H9 (cell line): ENCODE measurements around the gene FAM25G. TPM values are rescaled to one million over a fixed set of nuclear protein-coding genes. Genes with fewer than 3 reads are reported as not detected.
A peak's percentile ranks its signal among the peaks of the same experiment; 100 is the strongest.

Source experiments
- DNase-seq: peaks from one replicate; pipeline ENCODE4 v3.0.0-alpha.2; 2017
- H2AFZ ChIP-seq: one replicate; pipeline ENCODE4 v1.6.1; 2013; ENCODE audit warnings: mild to moderate bottlenecking, low read length, control low read depth, moderate library complexity
- H2AK5ac ChIP-seq: 2 replicates; pipeline ENCODE4 v1.6.1; 2013; ENCODE audit warnings: low read length, control low read depth, mixed read lengths; ENCODE audit not compliant: insufficient read length
- H2BK120ac ChIP-seq: one replicate; pipeline ENCODE4 v1.6.1; 2013; ENCODE audit warnings: low read depth, mild to moderate bottlenecking, low read length, control low read depth, inconsistent platforms; ENCODE audit not compliant: poor library complexity, severe bottlenecking
- H2BK12ac ChIP-seq: 2 replicates; pipeline ENCODE4 v1.6.1; 2013; ENCODE audit warnings: low read length, control low read depth, mixed read lengths, low read depth; ENCODE audit not compliant: insufficient read length
- H2BK15ac ChIP-seq: 2 replicates; pipeline ENCODE4 v1.6.1; 2013; ENCODE audit warnings: low read depth, low read length, control low read depth
- H2BK20ac ChIP-seq: one replicate; pipeline ENCODE4 v1.6.1; 2013; ENCODE audit warnings: low read depth, mild to moderate bottlenecking, low read length, control low read depth, inconsistent platforms; ENCODE audit not compliant: poor library complexity, severe bottlenecking
- H2BK5ac ChIP-seq: 2 replicates; pipeline ENCODE4 v1.6.1; 2013; ENCODE audit warnings: low read length, control low read depth, mixed read lengths; ENCODE audit not compliant: insufficient read length
- H3K14ac ChIP-seq: 2 replicates; pipeline ENCODE4 v1.6.1; 2013; ENCODE audit warnings: low read length, control low read depth; ENCODE audit not compliant: insufficient read depth
- H3K18ac ChIP-seq: 2 replicates; pipeline ENCODE4 v1.6.1; 2013; ENCODE audit warnings: low read depth, mild to moderate bottlenecking, mixed read lengths, low read length, control low read depth; ENCODE audit not compliant: insufficient read length
- H3K23ac ChIP-seq: 2 replicates; pipeline ENCODE4 v1.6.1; 2013; ENCODE audit warnings: low read length, control low read depth, mixed read lengths, low read depth; ENCODE audit not compliant: insufficient read length
- H3K23me2 ChIP-seq: 2 replicates; pipeline ENCODE4 v1.6.1; 2013; ENCODE audit warnings: low read depth, mild to moderate bottlenecking, mixed read lengths, low read length, control low read depth; ENCODE audit not compliant: insufficient read length, poor library complexity, severe bottlenecking
- H3K27ac ChIP-seq: 2 replicates; pipeline ENCODE4 v1.5.1; 2013; ENCODE audit warnings: low read length, control low read depth, mixed read lengths, low read depth; ENCODE audit not compliant: insufficient read length
- H3K27me3 ChIP-seq: 2 replicates; pipeline ENCODE4 v1.6.1; 2013; ENCODE audit warnings: low read length, control low read depth, inconsistent platforms; ENCODE audit not compliant: insufficient read depth
- H3K4ac ChIP-seq: 2 replicates; pipeline ENCODE4 v1.6.1; 2013; ENCODE audit warnings: low read depth, mild to moderate bottlenecking, control low read depth, inconsistent platforms, low read length, moderate library complexity
- H3K4me1 ChIP-seq: 2 replicates; pipeline ENCODE4 v1.6.1; 2013; ENCODE audit warnings: low read length, control low read depth, inconsistent platforms; ENCODE audit not compliant: insufficient read depth
- H3K4me2 ChIP-seq: 2 replicates; pipeline ENCODE4 v1.6.1; 2013; ENCODE audit warnings: low read length, control low read depth, mixed read lengths; ENCODE audit not compliant: insufficient read length, insufficient read depth
- H3K56ac ChIP-seq: 2 replicates; pipeline ENCODE4 v1.6.1; 2013; ENCODE audit warnings: low read depth, mild to moderate bottlenecking, mixed read lengths, low read length, control low read depth; ENCODE audit not compliant: insufficient read length
- H3K79me1 ChIP-seq: 2 replicates; pipeline ENCODE4 v1.6.1; 2013; ENCODE audit warnings: low read depth, mild to moderate bottlenecking, moderate library complexity, low read length, control low read depth, inconsistent platforms; ENCODE audit not compliant: insufficient read depth, poor library complexity, severe bottlenecking
- H3K79me2 ChIP-seq: 2 replicates; pipeline ENCODE4 v1.6.1; 2013; ENCODE audit warnings: low read length, control low read depth, inconsistent platforms; ENCODE audit not compliant: insufficient read depth
- H3K9ac ChIP-seq: 2 replicates; pipeline ENCODE4 v1.6.1; 2013; ENCODE audit warnings: low read length, control low read depth, mixed read lengths; ENCODE audit not compliant: insufficient read length; ENCODE audit errors: extremely low read depth
- H3K9me3 ChIP-seq: one replicate; pipeline ENCODE4 v1.6.1; 2013; ENCODE audit warnings: low read depth, low read length, inconsistent platforms; ENCODE audit not compliant: control insufficient read depth
- H3T11ph ChIP-seq: one replicate; pipeline ENCODE4 v1.6.1; 2013; ENCODE audit warnings: mild to moderate bottlenecking, low read length, control low read depth, inconsistent platforms
- H4K20me1 ChIP-seq: one replicate; pipeline ENCODE4 v1.6.1; 2013; ENCODE audit not compliant: control insufficient read depth, insufficient read length, insufficient read depth
- H4K5ac ChIP-seq: 2 replicates; pipeline ENCODE4 v1.6.1; 2013; ENCODE audit warnings: low read depth, mild to moderate bottlenecking, mixed read lengths, low read length, control low read depth; ENCODE audit not compliant: insufficient read length
- H4K8ac ChIP-seq: replicated peaks from 2 replicates; pipeline ENCODE4 v1.6.1; 2013; ENCODE audit warnings: low read length, control low read depth, mixed read lengths, low read depth; ENCODE audit not compliant: insufficient read length
- H4K91ac ChIP-seq: 2 replicates; pipeline ENCODE4 v1.6.1; 2013; ENCODE audit warnings: low read depth, mild to moderate bottlenecking, moderate library complexity, mixed read lengths, low read length, control low read depth; ENCODE audit not compliant: insufficient read length
- H3K27ac Mint-ChIP-seq, 3 experiments: 2 replicates in 2 of 3; 3 replicates in 1 of 3; pipeline ENCODE4 v1.8.0; 2020 to 2021; ENCODE audit warnings: mixed read lengths in 3 of 3, mild to moderate bottlenecking in 1 of 3, moderate library complexity in 1 of 3
- H3K27me3 Mint-ChIP-seq: 2 replicates; pipeline ENCODE4 v1.8.0; 2021; ENCODE audit warnings: low read depth, mild to moderate bottlenecking, moderate library complexity, mixed read lengths
- H3K36me3 Mint-ChIP-seq, 3 experiments: 2 replicates in 2 of 3; 3 replicates in 1 of 3; pipeline ENCODE4 v1.8.0; 2020 to 2021; ENCODE audit warnings: low read depth in 3 of 3, mixed read lengths in 3 of 3; ENCODE audit not compliant: insufficient read depth in 1 of 3
- H3K4me1 Mint-ChIP-seq, 2 experiments: 2 replicates each; pipeline ENCODE4 v1.8.0; 2020; ENCODE audit warnings: mixed read lengths in 2 of 2
- H3K4me3 Mint-ChIP-seq, 2 experiments: 2 replicates in 1 of 2; 3 replicates in 1 of 2; pipeline ENCODE4 v1.8.0; 2020 to 2021; ENCODE audit warnings: mild to moderate bottlenecking in 2 of 2, mixed read lengths in 2 of 2, moderate library complexity in 1 of 2
- H3K9me3 Mint-ChIP-seq, 2 experiments: 2 replicates in 1 of 2; 3 replicates in 1 of 2; pipeline ENCODE4 v1.8.0; 2020; ENCODE audit warnings: mild to moderate bottlenecking in 2 of 2, mixed read lengths in 2 of 2, moderate library complexity in 1 of 2
- WGBS: extraction: QIAGEN DNeasy Blood & Tissue Kit; methylation state at CpG from one replicate; pipeline ENCODE4 v1.1.7; 2013; ENCODE audit warnings: missing lambda C conversion rate, low lambda C conversion rate, mixed read lengths; ENCODE audit not compliant: insufficient read length; ENCODE audit errors: extremely low coverage; 5-methylcytosine and 5-hydroxymethylcytosine counted together
- total RNA-seq: library from RNA; stranded (reverse); gene quantifications from 2 replicates; pipeline ENCODE4 v1.2.1, GENCODE V29; 2021
- TF ChIP-seq, protein P1 (sequence below): fragments of 200-600 bp; sonication (generic); conservative IDR thresholded peaks from 3 replicates; pipeline ENCODE4 v1.8.0; 2021; ENCODE audit warnings: antibody characterized with exemption, mild to moderate bottlenecking

Gene FAM25G
- total RNA-seq, 1 experiment from 2014 or later = not detected

DNA sequence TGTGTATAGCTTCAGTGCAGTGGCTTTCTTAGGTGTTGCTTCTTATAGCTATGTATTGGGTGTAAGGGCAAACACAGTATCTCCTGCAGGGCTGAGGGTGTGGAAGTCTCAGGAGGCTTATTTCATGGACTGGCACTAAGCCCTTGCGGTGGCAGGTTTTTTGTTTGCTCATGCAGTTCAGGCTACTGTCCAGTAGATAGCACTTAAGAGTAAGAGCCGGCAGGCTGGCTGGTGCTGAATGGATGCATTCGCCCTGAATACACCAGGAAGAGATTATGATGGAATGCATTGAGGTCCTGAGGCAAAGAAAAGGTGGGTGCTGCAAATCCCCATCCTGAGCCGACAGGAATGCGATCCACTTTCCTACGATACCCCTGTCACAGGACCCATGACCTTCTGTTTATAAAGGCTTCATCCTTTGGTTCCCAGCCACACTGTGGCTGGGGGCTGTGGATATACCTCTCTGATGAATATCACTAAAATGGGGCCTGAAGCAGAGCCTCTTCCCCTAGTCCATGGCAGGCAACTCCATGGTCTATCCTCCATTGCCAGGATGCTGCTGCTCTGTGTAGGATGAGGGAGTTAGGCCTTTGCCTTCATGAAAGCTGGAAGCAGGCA is 52.5 kb downstream of the FAM25G start:
- no peak overlapping the region for H3K18ac ChIP-seq
- TF ChIP-seq, protein P1, sequence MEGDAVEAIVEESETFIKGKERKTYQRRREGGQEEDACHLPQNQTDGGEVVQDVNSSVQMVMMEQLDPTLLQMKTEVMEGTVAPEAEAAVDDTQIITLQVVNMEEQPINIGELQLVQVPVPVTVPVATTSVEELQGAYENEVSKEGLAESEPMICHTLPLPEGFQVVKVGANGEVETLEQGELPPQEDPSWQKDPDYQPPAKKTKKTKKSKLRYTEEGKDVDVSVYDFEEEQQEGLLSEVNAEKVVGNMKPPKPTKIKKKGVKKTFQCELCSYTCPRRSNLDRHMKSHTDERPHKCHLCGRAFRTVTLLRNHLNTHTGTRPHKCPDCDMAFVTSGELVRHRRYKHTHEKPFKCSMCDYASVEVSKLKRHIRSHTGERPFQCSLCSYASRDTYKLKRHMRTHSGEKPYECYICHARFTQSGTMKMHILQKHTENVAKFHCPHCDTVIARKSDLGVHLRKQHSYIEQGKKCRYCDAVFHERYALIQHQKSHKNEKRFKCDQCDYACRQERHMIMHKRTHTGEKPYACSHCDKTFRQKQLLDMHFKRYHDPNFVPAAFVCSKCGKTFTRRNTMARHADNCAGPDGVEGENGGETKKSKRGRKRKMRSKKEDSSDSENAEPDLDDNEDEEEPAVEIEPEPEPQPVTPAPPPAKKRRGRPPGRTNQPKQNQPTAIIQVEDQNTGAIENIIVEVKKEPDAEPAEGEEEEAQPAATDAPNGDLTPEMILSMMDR = peak; percentile 72
- Mint-ChIP-seq H3K27ac (no peak overlapping the region), H3K4me1 (peaks cover 0 to 2% of the 10 kb centered on the region in 2 experiments; a peak in 2 of 4 replicates), H3K36me3 (no peaks in the 10 kb centered on the region), H3K9me3 (peaks cover 5 to 8% of the 10 kb centered on the region in 2 experiments; a peak in 2 of 5 replicates), H3K27me3 (peaks cover 1% of the 10 kb centered on the region; the same call in 1 of the 2 replicates), H3K4me3 (no peak overlapping the region)
- no peaks in the 10 kb centered on the region for H3K27me3 ChIP-seq
- H4K91ac ChIP-seq = no peak overlapping the region
- no peaks in the 10 kb centered on the region for H3K9me3 ChIP-seq
- no peak overlapping the region for H2BK12ac ChIP-seq
- WGBS = no CpG with 5 or more reads among the region's 6 CpGs
- no peak overlapping the region for H3K14ac ChIP-seq
- H4K5ac ChIP-seq = no peak overlapping the region
- no peak overlapping the region for H3T11ph ChIP-seq
- no peak overlapping the region for H2BK15ac ChIP-seq
- no peak overlapping the region for H2AFZ ChIP-seq
- no peaks in the 10 kb centered on the region for H3K4me1 ChIP-seq
- no peaks in the 10 kb centered on the region for H3K79me2 ChIP-seq
- H3K27ac ChIP-seq = no peak overlapping the region
- H3K4ac ChIP-seq = no peak overlapping the region
- H3K23me2 ChIP-seq = no peaks in the 10 kb centered on the region
- no peak overlapping the region for H3K56ac ChIP-seq
- no peak overlapping the region for H2BK120ac ChIP-seq
- peak; percentile 64 for DNase-seq
- H3K9ac ChIP-seq = no peak overlapping the region
- H3K23ac ChIP-seq = no peak overlapping the region
- no peak overlapping the region for H2BK5ac ChIP-seq
- H4K20me1 ChIP-seq = no peaks in the 10 kb centered on the region
- H4K8ac ChIP-seq = no peak overlapping the region
- no peak overlapping the region for H3K4me2 ChIP-seq
- H2AK5ac ChIP-seq = no peak overlapping the region
- H3K79me1 ChIP-seq = no peaks in the 10 kb centered on the region
- H2BK20ac ChIP-seq = no peak overlapping the region

Other genes with a start within 250 kb of the FAM25G start
- 0.20 TPM in 1 of 2 replicates, not detected in the other for gene GDF10, start 191.5 kb downstream of the FAM25G start, total RNA-seq
- not detected in 2 replicates for gene GDF2, start 169.2 kb downstream of the FAM25G start, total RNA-seq
- not detected in 2 replicates for gene RBP3, start 143.3 kb downstream of the FAM25G start, total RNA-seq
- gene ZNF488, start 107.4 kb downstream of the FAM25G start, total RNA-seq = 2.9 and 3.2 TPM in 2 replicates
- 0.22 TPM in 2 replicates for gene ANXA8, start 7.6 kb downstream of the FAM25G start, total RNA-seq
- 7.6 and 8.6 TPM in 2 replicates for gene AGAP9, start 31.9 kb upstream of the FAM25G start, total RNA-seq